ENCODE results near the gene NDOR1.

Gene NDOR1

DNA sequence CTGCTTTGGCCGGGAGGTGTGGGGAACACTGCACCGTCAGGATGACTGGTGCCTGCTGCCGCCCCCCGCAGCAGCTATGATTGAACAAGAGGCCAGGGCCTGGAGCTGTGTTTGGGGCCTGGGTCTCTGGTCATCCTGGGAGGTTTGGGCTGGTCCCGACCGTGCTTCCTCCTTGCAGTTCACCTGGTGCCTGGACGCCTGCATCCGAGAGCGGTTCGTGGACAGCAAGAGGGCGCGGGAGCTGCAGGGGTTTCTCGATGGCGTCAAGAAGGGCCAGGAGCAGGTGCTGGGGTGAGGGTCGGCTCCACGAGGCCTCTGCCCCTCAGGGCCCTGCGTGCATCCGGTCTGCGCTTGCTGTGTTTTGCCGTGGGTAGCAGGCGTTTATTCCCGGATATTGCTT is 58.6 kb downstream of the NDOR1 start:
- no peak for DNase-seq (ENCODE audit: low spot score)

DNA sequence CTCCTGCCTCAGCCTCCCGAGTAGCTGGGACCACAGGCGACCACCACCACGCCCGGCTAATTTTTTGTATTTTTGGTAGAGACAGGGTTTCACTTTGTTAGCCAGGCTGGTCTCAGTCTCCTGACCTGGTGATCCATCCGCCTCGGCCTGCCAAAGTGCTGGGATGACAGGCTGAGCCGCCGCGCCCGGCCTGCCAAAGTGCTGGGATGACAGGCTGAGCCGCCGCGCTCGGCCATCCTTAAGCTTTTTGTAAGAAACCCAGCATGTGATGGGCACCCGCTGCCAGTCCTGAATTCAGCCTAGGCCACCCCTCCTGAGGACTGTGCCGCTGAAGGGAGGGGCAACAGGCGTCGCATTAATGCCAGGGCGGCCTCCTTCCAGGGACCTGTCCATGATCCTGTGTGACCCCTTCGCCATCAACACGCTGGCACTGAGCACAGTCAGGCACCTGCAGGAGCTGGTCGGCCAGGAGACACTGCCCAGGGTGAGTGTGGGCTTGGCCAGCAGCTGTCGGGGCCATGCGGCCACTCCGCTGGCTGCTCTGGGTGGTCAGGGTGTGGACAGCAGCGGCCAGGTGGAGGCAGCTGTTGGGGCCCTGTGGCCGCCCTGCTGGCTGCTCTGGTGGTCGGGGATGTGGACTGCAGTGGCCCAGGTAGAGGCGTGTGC is 60.1 kb downstream of the NDOR1 start:
- no peak for DNase-seq (ENCODE audit: low spot score)

DNA sequence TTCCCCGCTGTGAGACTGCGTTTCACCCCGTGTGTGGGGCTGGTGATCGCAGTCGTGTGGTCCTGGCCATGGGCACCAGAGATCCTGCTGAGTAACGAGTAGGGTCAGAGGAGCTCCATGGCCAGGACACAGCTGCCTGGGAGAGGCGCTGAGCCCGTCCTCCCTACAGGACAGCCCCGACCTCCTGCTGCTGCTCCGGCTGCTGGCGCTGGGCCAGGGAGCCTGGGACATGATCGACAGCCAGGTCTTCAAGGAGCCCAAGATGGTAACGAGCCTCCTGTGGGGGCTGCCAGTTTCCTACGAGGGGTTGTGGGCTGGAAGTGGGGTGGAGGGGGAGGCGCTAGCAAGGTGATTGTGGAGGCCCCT is 60.6 kb downstream of the NDOR1 start:
- no peak for DNase-seq (ENCODE audit: low spot score)
